Neuronal stem cell (in vitro differentiated cells): ENCODE measurements around the gene KIAA1755.

Source experiments
- DNase-seq: peaks from one replicate; pipeline ENCODE4 v3.0.0-alpha.2; 2013; ENCODE audit warnings: low spot score
- H2AFZ ChIP-seq: one replicate; pipeline ENCODE4 v1.6.1; 2013; ENCODE audit warnings: mild to moderate bottlenecking, low read length, inconsistent platforms
- H2AK5ac ChIP-seq: 2 replicates; pipeline ENCODE4 v1.6.1; 2013; ENCODE audit warnings: low read depth, mild to moderate bottlenecking, inconsistent platforms, low read length, moderate library complexity, mixed read lengths
- H2BK120ac ChIP-seq: 2 replicates; pipeline ENCODE4 v1.6.1; 2013; ENCODE audit warnings: low read depth, mild to moderate bottlenecking, inconsistent platforms, low read length, moderate library complexity, mixed read lengths
- H2BK12ac ChIP-seq: one replicate; pipeline ENCODE4 v1.6.1; 2013; ENCODE audit warnings: low read length, inconsistent platforms
- H2BK15ac ChIP-seq: 2 replicates; pipeline ENCODE4 v1.6.1; 2013; ENCODE audit warnings: mild to moderate bottlenecking, low read length, inconsistent platforms, mixed read lengths
- H2BK5ac ChIP-seq: one replicate; pipeline ENCODE4 v1.6.1; 2013; ENCODE audit warnings: inconsistent platforms, mild to moderate bottlenecking, low read length, moderate library complexity
- H3K14ac ChIP-seq: one replicate; pipeline ENCODE4 v1.6.1; 2013; ENCODE audit warnings: low read length, inconsistent platforms
- H3K18ac ChIP-seq: 2 replicates; pipeline ENCODE4 v1.6.1; 2013; ENCODE audit warnings: low read length, inconsistent platforms
- H3K23ac ChIP-seq: 2 replicates; pipeline ENCODE4 v1.6.1; 2013; ENCODE audit warnings: low read depth, mild to moderate bottlenecking, mixed read lengths, low read length, inconsistent platforms; ENCODE audit not compliant: poor library complexity
- H3K27ac ChIP-seq: replicated peaks from 3 replicates; pipeline ENCODE4 v1.5.1; 2013; ENCODE audit warnings: low read length, inconsistent platforms
- H3K27me3 ChIP-seq, 3 experiments: 2 replicates each; pipeline ENCODE4 v1.6.1; 2013; ENCODE audit warnings: low read length in 3 of 3, mild to moderate bottlenecking in 2 of 3, inconsistent platforms in 1 of 3, low read depth in 1 of 3, mixed read lengths in 1 of 3, moderate library complexity in 1 of 3; ENCODE audit not compliant: control insufficient read depth in 3 of 3, insufficient read depth in 3 of 3
- H3K36me3 ChIP-seq, 2 donors: replicated peaks in 1 of 2; 2 replicates each; pipeline ENCODE4 v1.6.1; 2013; ENCODE audit warnings: low read length in 2 of 2; ENCODE audit not compliant: control insufficient read depth in 2 of 2, insufficient read depth in 2 of 2
- H3K4ac ChIP-seq: 2 replicates; pipeline ENCODE4 v1.6.1; 2013; ENCODE audit warnings: inconsistent platforms, mild to moderate bottlenecking, low read length, moderate library complexity
- H3K4me1 ChIP-seq, 2 donors: 1 replicate in 1 of 2; 2 replicates in 1 of 2; pipeline ENCODE4 v1.6.1; 2013; ENCODE audit warnings: low read length in 2 of 2, low read depth in 1 of 2; ENCODE audit not compliant: control insufficient read depth in 2 of 2, insufficient read depth in 1 of 2
- H3K4me2 ChIP-seq: one replicate; pipeline ENCODE4 v1.6.1; 2013; ENCODE audit warnings: mild to moderate bottlenecking, low read length, inconsistent platforms; ENCODE audit not compliant: insufficient read depth, poor library complexity, severe bottlenecking
- H3K4me3 ChIP-seq, 2 donors: 2 replicates each; pipeline ENCODE4 v1.5.1; 2013; ENCODE audit warnings: low read length in 2 of 2, mild to moderate bottlenecking in 2 of 2, inconsistent platforms in 1 of 2, moderate library complexity in 1 of 2
- H3K79me1 ChIP-seq: one replicate; pipeline ENCODE4 v1.6.1; 2013; ENCODE audit warnings: low read depth, mild to moderate bottlenecking, inconsistent platforms, low read length, moderate library complexity
- H3K9ac ChIP-seq: one replicate; pipeline ENCODE4 v1.6.1; 2013; ENCODE audit warnings: mild to moderate bottlenecking, low read depth, low read length, inconsistent platforms; ENCODE audit not compliant: poor library complexity
- H3K9me3 ChIP-seq, 2 donors: replicated peaks in 1 of 2; 2 replicates each; pipeline versions ENCODE3 to v1.6.1; 2013; ENCODE audit warnings: low read length in 2 of 2, mild to moderate bottlenecking in 2 of 2, inconsistent platforms in 1 of 2, low read depth in 1 of 2, mixed read lengths in 1 of 2, moderate library complexity in 1 of 2; ENCODE audit not compliant: control insufficient read depth in 2 of 2, insufficient read depth in 1 of 2
- H4K8ac ChIP-seq: one replicate; pipeline ENCODE4 v1.6.1; 2013; ENCODE audit warnings: low read depth, mild to moderate bottlenecking, inconsistent platforms, low read length, moderate library complexity
- H4K91ac ChIP-seq: one replicate; pipeline ENCODE4 v1.6.1; 2013; ENCODE audit warnings: low read length, low read depth, mild to moderate bottlenecking, inconsistent platforms; ENCODE audit not compliant: poor library complexity
- WGBS, 2 donors: extraction: QIAGEN DNeasy Blood & Tissue Kit; methylation state at CpG; one replicate each; pipeline ENCODE4 v1.1.7; 2013; ENCODE audit warnings: missing lambda C conversion rate in 2 of 2, mixed read lengths in 1 of 2; ENCODE audit not compliant: insufficient read length in 2 of 2, insufficient replicate concordance in 1 of 2; ENCODE audit errors: extremely low coverage in 2 of 2; 5-methylcytosine and 5-hydroxymethylcytosine counted together

KIAA1755 gene

DNA sequence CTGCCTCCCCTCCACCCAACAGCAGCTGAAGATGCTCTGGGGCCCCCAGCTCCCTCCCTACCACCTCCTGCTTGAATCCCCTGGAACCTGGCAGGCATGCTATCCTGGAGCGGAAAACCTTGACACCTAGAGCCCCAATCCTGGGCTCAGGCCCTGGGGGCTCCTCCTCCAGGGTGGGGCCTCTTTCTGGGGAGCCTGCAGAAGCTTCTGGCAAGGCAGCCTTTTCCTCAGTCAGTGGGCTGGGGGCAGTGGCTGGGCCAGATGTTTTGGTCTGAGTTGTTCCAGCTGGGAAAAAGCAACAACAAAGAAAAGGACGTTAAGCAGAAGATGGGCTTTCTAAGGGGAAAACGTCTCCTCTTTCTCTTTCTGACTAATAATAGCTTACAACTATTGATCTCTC is 21.1 kb downstream of the KIAA1755 start:
- no CpG with 5 or more reads among the region's 3 CpGs for WGBS, 2 donors
- Histone ChIP-seq H3K4me2 (no peak overlapping the region), H2AK5ac (no peak overlapping the region), H3K14ac (no peak overlapping the region), H3K9me3 (peaks cover 13 to 28% of the 10 kb centered on the region in 2 donors), H2BK15ac (no peak overlapping the region), H2BK120ac (no peak overlapping the region), H2BK5ac (no peak overlapping the region), H3K4me3 (no peak overlapping the region), H2BK12ac (no peak overlapping the region), H2AFZ (no peak overlapping the region), H3K4me1 (no peaks in the 10 kb centered on the region), H4K8ac (no peak overlapping the region), H3K9ac (no peak overlapping the region), H3K23ac (no peak overlapping the region), H3K18ac (peak overlapping the region; percentile 30), H4K91ac (no peak overlapping the region), H3K79me1 (no peaks in the 10 kb centered on the region), H3K27ac (no peak overlapping the region), H3K36me3 (no peaks in the 10 kb centered on the region), H3K27me3 (no peaks in the 10 kb centered on the region), H3K4ac (no peak overlapping the region)
- no peak for DNase-seq

DNA sequence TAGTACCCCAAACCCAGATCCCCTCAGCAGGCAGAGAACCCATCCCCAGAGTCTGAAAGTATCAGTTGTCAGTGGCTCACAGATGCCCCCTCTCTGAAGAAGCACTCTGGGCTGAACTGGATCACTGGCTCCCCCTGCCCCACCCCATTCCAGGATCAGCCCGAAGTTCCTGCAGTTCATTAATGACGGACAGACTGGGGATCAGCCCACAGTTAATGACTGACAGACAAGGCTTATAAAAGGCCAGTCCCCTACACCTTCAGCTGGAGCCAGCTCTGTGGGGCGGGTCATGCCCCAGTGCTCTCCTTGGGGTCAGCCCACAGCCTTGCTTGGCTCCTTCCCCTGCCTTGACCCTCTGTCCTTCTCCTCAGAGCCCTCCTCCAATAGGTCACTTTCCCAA is 21.7 kb downstream of the KIAA1755 start:
- no peak overlapping the region for H2BK120ac ChIP-seq
- H3K27ac ChIP-seq = no peak overlapping the region
- no peak overlapping the region for H4K8ac ChIP-seq
- no peaks in the 10 kb centered on the region for H3K4me1 ChIP-seq
- H3K23ac ChIP-seq = no peak overlapping the region
- WGBS, 2 donors = no CpG with 5 or more reads among the region's 3 CpGs
- no peak overlapping the region for H4K91ac ChIP-seq
- no peak overlapping the region for H3K18ac ChIP-seq
- H3K9me3 ChIP-seq = peaks cover 11 to 28% of the 10 kb centered on the region in 2 donors
- H2BK5ac ChIP-seq = no peak overlapping the region
- no peak overlapping the region for H2BK15ac ChIP-seq
- no peaks in the 10 kb centered on the region for H3K79me1 ChIP-seq
- no peak overlapping the region for H3K14ac ChIP-seq
- DNase-seq = no peak
- no peak overlapping the region for H3K9ac ChIP-seq
- no peak overlapping the region for H2BK12ac ChIP-seq
- H3K27me3 ChIP-seq = no peaks in the 10 kb centered on the region
- no peak overlapping the region for H2AFZ ChIP-seq
- no peak overlapping the region for H2AK5ac ChIP-seq
- H3K36me3 ChIP-seq = no peaks in the 10 kb centered on the region
- H3K4ac ChIP-seq = no peak overlapping the region
- no peak overlapping the region for H3K4me3 ChIP-seq
- no peak overlapping the region for H3K4me2 ChIP-seq

DNA sequence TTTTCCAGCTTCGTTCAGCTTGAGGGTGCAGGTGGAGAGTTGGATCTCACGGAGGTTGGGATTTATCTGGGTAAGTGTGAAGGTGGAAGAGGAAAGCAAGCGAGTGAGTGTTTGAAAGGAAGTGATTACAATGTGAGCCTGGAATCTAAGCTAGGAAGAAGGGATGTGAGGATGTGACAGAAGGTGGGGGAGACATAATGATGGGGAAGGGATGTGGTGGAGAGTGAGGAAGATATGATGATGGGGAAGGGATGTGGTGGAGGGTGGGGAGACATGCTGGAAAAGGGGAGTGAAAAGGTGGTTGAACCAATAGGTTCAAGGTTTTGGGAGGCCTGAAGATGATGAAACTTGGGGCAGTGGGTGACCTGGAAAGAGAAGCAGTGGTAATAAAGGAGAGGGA is 23.2 kb downstream of the KIAA1755 start:
- Histone ChIP-seq H2AFZ (no peak overlapping the region), H4K8ac (no peak overlapping the region), H2BK15ac (no peak overlapping the region), H3K27me3 (no peaks in the 10 kb centered on the region), H3K4me3 (no peak overlapping the region), H3K9me3 (peaks cover 7 to 13% of the 10 kb centered on the region in 2 donors), H4K91ac (no peak overlapping the region), H3K4ac (no peak overlapping the region), H3K18ac (no peak overlapping the region), H3K79me1 (no peaks in the 10 kb centered on the region), H3K4me2 (no peak overlapping the region), H3K4me1 (no peaks in the 10 kb centered on the region), H2BK12ac (no peak overlapping the region), H3K14ac (no peak overlapping the region), H2AK5ac (no peak overlapping the region), H3K36me3 (no peaks in the 10 kb centered on the region), H3K27ac (no peak overlapping the region), H2BK120ac (no peak overlapping the region), H3K9ac (no peak overlapping the region), H2BK5ac (no peak overlapping the region), H3K23ac (no peak overlapping the region)
- no CpG with 5 or more reads among the region's 3 CpGs for WGBS, 2 donors
- DNase-seq = no peak

- Histone ChIP-seq H2BK5ac (no peak overlapping the region), H3K23ac (no peak overlapping the region), H3K14ac (peak overlapping the region; percentile 10), H3K9me3 (no peaks in the 10 kb centered on the region), H3K4me2 (no peak overlapping the region), H4K91ac (no peak overlapping the region), H3K9ac (no peak overlapping the region), H3K79me1 (no peaks in the 10 kb centered on the region), H3K27me3 (no peaks in the 10 kb centered on the region), H2BK120ac (no peak overlapping the region), H2BK12ac (no peak overlapping the region), H3K27ac (no peak overlapping the region), H2BK15ac (no peak overlapping the region), H3K4me3 (no peak overlapping the region), H3K36me3 (no peaks in the 10 kb centered on the region), H2AK5ac (no peak overlapping the region), H2AFZ (no peak overlapping the region), H3K4me1 (no peaks in the 10 kb centered on the region), H4K8ac (no peak overlapping the region), H3K4ac (no peak overlapping the region), H3K18ac (peak overlapping the region; percentile 40)
- no peak for DNase-seq
- no CpG with 5 or more reads among the region's 10 CpGs for WGBS, 2 donors
These were observed 28.9 kb downstream of the KIAA1755 start for GRCh38 chr20:38231531-38232121.
